ENCODE results near the gene CCL26.

DNA sequence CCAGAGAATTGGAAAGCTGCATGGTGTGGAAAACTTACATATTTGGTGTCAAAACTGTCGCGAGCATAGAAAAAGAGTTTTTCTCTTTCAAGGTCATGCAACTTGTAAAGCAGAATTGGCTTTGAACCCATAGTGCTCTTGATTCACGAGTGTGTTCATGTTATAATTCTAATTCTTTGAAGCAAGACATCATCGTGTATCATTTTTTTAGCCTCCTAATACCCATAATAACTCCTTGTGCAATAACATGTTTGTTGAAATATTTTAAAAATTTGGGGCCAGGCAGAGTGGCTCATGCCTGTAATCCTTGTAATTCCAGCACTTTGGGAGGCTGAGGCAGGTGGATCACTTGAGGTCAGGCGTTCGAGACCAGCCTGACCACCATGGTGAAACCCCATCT lies 37.4 kb upstream of the CCL26 start:
- TF ChIP-seq, protein P1, sequence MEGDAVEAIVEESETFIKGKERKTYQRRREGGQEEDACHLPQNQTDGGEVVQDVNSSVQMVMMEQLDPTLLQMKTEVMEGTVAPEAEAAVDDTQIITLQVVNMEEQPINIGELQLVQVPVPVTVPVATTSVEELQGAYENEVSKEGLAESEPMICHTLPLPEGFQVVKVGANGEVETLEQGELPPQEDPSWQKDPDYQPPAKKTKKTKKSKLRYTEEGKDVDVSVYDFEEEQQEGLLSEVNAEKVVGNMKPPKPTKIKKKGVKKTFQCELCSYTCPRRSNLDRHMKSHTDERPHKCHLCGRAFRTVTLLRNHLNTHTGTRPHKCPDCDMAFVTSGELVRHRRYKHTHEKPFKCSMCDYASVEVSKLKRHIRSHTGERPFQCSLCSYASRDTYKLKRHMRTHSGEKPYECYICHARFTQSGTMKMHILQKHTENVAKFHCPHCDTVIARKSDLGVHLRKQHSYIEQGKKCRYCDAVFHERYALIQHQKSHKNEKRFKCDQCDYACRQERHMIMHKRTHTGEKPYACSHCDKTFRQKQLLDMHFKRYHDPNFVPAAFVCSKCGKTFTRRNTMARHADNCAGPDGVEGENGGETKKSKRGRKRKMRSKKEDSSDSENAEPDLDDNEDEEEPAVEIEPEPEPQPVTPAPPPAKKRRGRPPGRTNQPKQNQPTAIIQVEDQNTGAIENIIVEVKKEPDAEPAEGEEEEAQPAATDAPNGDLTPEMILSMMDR (IDR thresholded peaks at IDR 0.05 in 2 of 3, conservative IDR thresholded peaks at IDR 0.05 in 1 of 3; ENCODE audit: borderline replicate concordance in 1 of 3, insufficient read depth in 1 of 3, low read depth in 2 of 3, low read length in 2 of 3) = no peak
- TF ChIP-seq YY1 (IDR thresholded peaks at IDR 0.05; ENCODE audit: extremely low read depth, insufficient replicate concordance, low read depth, low read length) (no peak), POLR2A (IDR thresholded peaks at IDR 0.05; ENCODE audit: borderline replicate concordance, extremely low read depth, insufficient read depth, insufficient read length) (no peak)
